GM12872 (cell line): ENCODE measurements around the gene OSBPL10.

Experiments
- CTCF ChIP-seq: IDR thresholded peaks from 3 replicates; pipeline ENCODE4 v1.5.1; 2011; ENCODE audit warnings: low read depth, mild to moderate bottlenecking, low read length, moderate library complexity; ENCODE audit not compliant: insufficient read depth

The OSBPL10 gene

GRCh38 chr3:31953091-31953490 lies 28.0 kb downstream of the OSBPL10 start:
- no peak for TF ChIP-seq CTCF

GRCh38 chr3:31952205-31952604 lies 28.9 kb downstream of the OSBPL10 start:
- no peak for TF ChIP-seq CTCF

- no peak for TF ChIP-seq CTCF
Measured at GRCh38 chr3:31948280-31948679, 32.8 kb downstream of the OSBPL10 start.

- no peak for TF ChIP-seq CTCF
Measured at GRCh38 chr3:31947671-31948091, 33.4 kb downstream of the OSBPL10 start.

- TF ChIP-seq CTCF, result no peak
Measured at GRCh38 chr3:31947162-31947561, 33.9 kb downstream of the OSBPL10 start.

- no peak for TF ChIP-seq CTCF
Measured at GRCh38 chr3:31946484-31947081, 34.5 kb downstream of the OSBPL10 start.

GRCh38 chr3:31945738-31946052 lies 35.4 kb downstream of the OSBPL10 start:
- no peak for TF ChIP-seq CTCF
